ENCODE results near the gene CACNA1E.

DNA sequence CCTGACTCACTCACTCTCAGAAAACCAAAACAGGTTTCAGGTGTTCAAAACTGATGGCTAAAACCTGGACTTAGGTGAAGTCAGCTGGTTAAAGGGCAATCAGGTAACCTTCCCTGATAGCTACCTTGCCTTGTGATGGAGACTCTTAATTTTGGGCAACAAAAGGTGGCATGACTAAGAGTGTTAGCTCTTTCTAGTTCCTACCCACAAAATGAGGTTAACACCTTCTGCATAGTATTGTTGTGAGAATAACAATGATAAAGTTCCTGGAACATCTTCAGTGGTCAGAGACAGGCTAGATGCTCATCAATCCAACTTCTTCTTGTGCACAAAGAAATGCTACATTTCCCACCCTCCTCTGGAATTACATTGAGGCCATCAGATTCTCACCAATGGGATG lies 363.4 kb downstream of the CACNA1E start:
- TF ChIP-seq EZH2 (conservative IDR thresholded peaks at IDR 0.05; ENCODE audit: low read depth, low read length): no peak
- TF ChIP-seq, protein P1, sequence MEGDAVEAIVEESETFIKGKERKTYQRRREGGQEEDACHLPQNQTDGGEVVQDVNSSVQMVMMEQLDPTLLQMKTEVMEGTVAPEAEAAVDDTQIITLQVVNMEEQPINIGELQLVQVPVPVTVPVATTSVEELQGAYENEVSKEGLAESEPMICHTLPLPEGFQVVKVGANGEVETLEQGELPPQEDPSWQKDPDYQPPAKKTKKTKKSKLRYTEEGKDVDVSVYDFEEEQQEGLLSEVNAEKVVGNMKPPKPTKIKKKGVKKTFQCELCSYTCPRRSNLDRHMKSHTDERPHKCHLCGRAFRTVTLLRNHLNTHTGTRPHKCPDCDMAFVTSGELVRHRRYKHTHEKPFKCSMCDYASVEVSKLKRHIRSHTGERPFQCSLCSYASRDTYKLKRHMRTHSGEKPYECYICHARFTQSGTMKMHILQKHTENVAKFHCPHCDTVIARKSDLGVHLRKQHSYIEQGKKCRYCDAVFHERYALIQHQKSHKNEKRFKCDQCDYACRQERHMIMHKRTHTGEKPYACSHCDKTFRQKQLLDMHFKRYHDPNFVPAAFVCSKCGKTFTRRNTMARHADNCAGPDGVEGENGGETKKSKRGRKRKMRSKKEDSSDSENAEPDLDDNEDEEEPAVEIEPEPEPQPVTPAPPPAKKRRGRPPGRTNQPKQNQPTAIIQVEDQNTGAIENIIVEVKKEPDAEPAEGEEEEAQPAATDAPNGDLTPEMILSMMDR (CRISPR knock-in tag; IDR thresholded peaks at IDR 0.05): no peak
- TF ChIP-seq HNF4G (IDR thresholded peaks at IDR 0.05; ENCODE audit: borderline replicate concordance, low read depth, low read length): no peak
- TF ChIP-seq HNF4G (CRISPR knock-in tag; IDR thresholded peaks at IDR 0.05; ENCODE audit: borderline replicate concordance, low read depth): no peak
- TF ChIP-seq POLR2AphosphoS5 (IDR thresholded peaks at IDR 0.05; ENCODE audit: low read depth, low read length): no peak
- TF ChIP-seq, protein P2, sequence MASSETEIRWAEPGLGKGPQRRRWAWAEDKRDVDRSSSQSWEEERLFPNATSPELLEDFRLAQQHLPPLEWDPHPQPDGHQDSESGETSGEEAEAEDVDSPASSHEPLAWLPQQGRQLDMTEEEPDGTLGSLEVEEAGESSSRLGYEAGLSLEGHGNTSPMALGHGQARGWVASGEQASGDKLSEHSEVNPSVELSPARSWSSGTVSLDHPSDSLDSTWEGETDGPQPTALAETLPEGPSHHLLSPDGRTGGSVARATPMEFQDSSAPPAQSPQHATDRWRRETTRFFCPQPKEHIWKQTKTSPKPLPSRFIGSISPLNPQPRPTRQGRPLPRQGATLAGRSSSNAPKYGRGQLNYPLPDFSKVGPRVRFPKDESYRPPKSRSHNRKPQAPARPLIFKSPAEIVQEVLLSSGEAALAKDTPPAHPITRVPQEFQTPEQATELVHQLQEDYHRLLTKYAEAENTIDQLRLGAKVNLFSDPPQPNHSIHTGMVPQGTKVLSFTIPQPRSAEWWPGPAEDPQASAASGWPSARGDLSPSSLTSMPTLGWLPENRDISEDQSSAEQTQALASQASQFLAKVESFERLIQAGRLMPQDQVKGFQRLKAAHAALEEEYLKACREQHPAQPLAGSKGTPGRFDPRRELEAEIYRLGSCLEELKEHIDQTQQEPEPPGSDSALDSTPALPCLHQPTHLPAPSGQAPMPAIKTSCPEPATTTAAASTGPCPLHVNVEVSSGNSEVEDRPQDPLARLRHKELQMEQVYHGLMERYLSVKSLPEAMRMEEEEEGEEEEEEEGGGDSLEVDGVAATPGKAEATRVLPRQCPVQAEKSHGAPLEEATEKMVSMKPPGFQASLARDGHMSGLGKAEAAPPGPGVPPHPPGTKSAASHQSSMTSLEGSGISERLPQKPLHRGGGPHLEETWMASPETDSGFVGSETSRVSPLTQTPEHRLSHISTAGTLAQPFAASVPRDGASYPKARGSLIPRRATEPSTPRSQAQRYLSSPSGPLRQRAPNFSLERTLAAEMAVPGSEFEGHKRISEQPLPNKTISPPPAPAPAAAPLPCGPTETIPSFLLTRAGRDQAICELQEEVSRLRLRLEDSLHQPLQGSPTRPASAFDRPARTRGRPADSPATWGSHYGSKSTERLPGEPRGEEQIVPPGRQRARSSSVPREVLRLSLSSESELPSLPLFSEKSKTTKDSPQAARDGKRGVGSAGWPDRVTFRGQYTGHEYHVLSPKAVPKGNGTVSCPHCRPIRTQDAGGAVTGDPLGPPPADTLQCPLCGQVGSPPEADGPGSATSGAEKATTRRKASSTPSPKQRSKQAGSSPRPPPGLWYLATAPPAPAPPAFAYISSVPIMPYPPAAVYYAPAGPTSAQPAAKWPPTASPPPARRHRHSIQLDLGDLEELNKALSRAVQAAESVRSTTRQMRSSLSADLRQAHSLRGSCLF (CRISPR knock-in tag; IDR thresholded peaks at IDR 0.05; ENCODE audit: borderline replicate concordance): no peak
- TF ChIP-seq, protein P3, sequence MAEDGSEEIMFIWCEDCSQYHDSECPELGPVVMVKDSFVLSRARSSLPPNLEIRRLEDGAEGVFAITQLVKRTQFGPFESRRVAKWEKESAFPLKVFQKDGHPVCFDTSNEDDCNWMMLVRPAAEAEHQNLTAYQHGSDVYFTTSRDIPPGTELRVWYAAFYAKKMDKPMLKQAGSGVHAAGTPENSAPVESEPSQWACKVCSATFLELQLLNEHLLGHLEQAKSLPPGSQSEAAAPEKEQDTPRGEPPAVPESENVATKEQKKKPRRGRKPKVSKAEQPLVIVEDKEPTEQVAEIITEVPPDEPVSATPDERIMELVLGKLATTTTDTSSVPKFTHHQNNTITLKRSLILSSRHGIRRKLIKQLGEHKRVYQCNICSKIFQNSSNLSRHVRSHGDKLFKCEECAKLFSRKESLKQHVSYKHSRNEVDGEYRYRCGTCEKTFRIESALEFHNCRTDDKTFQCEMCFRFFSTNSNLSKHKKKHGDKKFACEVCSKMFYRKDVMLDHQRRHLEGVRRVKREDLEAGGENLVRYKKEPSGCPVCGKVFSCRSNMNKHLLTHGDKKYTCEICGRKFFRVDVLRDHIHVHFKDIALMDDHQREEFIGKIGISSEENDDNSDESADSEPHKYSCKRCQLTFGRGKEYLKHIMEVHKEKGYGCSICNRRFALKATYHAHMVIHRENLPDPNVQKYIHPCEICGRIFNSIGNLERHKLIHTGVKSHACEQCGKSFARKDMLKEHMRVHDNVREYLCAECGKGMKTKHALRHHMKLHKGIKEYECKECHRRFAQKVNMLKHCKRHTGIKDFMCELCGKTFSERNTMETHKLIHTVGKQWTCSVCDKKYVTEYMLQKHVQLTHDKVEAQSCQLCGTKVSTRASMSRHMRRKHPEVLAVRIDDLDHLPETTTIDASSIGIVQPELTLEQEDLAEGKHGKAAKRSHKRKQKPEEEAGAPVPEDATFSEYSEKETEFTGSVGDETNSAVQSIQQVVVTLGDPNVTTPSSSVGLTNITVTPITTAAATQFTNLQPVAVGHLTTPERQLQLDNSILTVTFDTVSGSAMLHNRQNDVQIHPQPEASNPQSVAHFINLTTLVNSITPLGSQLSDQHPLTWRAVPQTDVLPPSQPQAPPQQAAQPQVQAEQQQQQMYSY (CRISPR knock-in tag; IDR thresholded peaks at IDR 0.05): no peak
- no peak for TF ChIP-seq SOX6 (IDR thresholded peaks at IDR 0.05)
- TF ChIP-seq SOX6 (CRISPR knock-in tag; IDR thresholded peaks at IDR 0.05): no peak
- TF ChIP-seq CBX2 (IDR thresholded peaks at IDR 0.05; ENCODE audit: low read depth, low read length): no peak
- TF ChIP-seq CBX2 (CRISPR knock-in tag; IDR thresholded peaks at IDR 0.05; ENCODE audit: low read depth): no peak
- TF ChIP-seq, protein P4, sequence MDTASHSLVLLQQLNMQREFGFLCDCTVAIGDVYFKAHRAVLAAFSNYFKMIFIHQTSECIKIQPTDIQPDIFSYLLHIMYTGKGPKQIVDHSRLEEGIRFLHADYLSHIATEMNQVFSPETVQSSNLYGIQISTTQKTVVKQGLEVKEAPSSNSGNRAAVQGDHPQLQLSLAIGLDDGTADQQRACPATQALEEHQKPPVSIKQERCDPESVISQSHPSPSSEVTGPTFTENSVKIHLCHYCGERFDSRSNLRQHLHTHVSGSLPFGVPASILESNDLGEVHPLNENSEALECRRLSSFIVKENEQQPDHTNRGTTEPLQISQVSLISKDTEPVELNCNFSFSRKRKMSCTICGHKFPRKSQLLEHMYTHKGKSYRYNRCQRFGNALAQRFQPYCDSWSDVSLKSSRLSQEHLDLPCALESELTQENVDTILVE (CRISPR knock-in tag; IDR thresholded peaks at IDR 0.05): no peak
- TF ChIP-seq MYC (CRISPR knock-in tag; IDR thresholded peaks at IDR 0.05; ENCODE audit: borderline replicate concordance): no peak
- TF ChIP-seq POLR2A (IDR thresholded peaks at IDR 0.05; ENCODE audit: insufficient read depth in 1 of 2, low read depth in 2 of 2, low read length in 2 of 2): no peak
- TF ChIP-seq RAD21 (CRISPR knock-in tag; IDR thresholded peaks at IDR 0.05): no peak
- TF ChIP-seq ARID2 (CRISPR knock-in tag; IDR thresholded peaks at IDR 0.05; ENCODE audit: borderline replicate concordance): no peak

All from HepG2 (cell line).